ENCODE results near the gene FGA.

The FGA gene

GRCh38 chr4:154623995-154624394 lies 33.5 kb upstream of the FGA start:
- no peak for DNase-seq (ENCODE audit: low spot score)
- in situ Hi-C loops (cut with MboI; ENCODE audit: low pct_unique_long_range_greater_than_20kb, low sequenced_read_pairs, unreplicated experiment) = no loop called here
- TF ChIP-seq CTCF (IDR thresholded peaks at IDR 0.05; ENCODE audit: extremely low read depth, insufficient read depth, missing control alignments) = no peak

- in situ Hi-C loops (cut with MboI; ENCODE audit: low pct_unique_long_range_greater_than_20kb, low sequenced_read_pairs, unreplicated experiment) = no loop called here
- no peak for TF ChIP-seq CTCF (IDR thresholded peaks at IDR 0.05; ENCODE audit: extremely low read depth, insufficient read depth, missing control alignments)
Observed at GRCh38 chr4:154623436-154623835, 32.9 kb upstream of the FGA start.

GRCh38 chr4:154622598-154622997 lies 32.1 kb upstream of the FGA start:
- TF ChIP-seq CTCF (IDR thresholded peaks at IDR 0.05; ENCODE audit: extremely low read depth, insufficient read depth, missing control alignments) = peak; percentile 60
- in situ Hi-C loops (cut with MboI; ENCODE audit: low pct_unique_long_range_greater_than_20kb, low sequenced_read_pairs, unreplicated experiment) = no loop called here
- DNase-seq (ENCODE audit: low spot score) = peak; percentile 66

More at GRCh38 chr4:154623436-154623835, 32.9 kb upstream of the FGA start:
- no peak for DNase-seq (ENCODE audit: low spot score)

GRCh38 chr4:154620111-154620510 lies 29.6 kb upstream of the FGA start:
- in situ Hi-C loops (cut with MboI; ENCODE audit: low pct_unique_long_range_greater_than_20kb, low sequenced_read_pairs, unreplicated experiment) = no loop called here
- TF ChIP-seq CTCF (IDR thresholded peaks at IDR 0.05; ENCODE audit: extremely low read depth, insufficient read depth, missing control alignments) = no peak
- DNase-seq (ENCODE audit: low spot score) = no peak

GRCh38 chr4:154618708-154619315 lies 28.3 kb upstream of the FGA start:
- in situ Hi-C loops (cut with MboI; ENCODE audit: low pct_unique_long_range_greater_than_20kb, low sequenced_read_pairs, unreplicated experiment) = loop anchor here (10.0 kb wide), 1 partner anchor 64 kb away; the partner anchor contains the start of gene PLRG1
- peak; percentile 72 for TF ChIP-seq CTCF (IDR thresholded peaks at IDR 0.05; ENCODE audit: extremely low read depth, insufficient read depth, missing control alignments)
- DNase-seq (ENCODE audit: low spot score) = peak; percentile 52

GRCh38 chr4:154617820-154618317 lies 27.3 kb upstream of the FGA start:
- DNase-seq (ENCODE audit: low spot score) = no peak
- in situ Hi-C loops (cut with MboI; ENCODE audit: low pct_unique_long_range_greater_than_20kb, low sequenced_read_pairs, unreplicated experiment) = loop anchor here (10.0 kb wide), 1 partner anchor 63 kb away; the partner anchor contains the start of gene PLRG1
- no peak for TF ChIP-seq CTCF (IDR thresholded peaks at IDR 0.05; ENCODE audit: extremely low read depth, insufficient read depth, missing control alignments)

Measured in GM13977 (cell line).